ENCODE results near the gene TNNI3K. TPM values are rescaled to one million over a fixed set of nuclear protein-coding genes. Genes with fewer than 3 reads are reported as not detected.

TNNI3K gene
- total RNA-seq, 1 experiment from 2014 or later: not detected

DNA sequence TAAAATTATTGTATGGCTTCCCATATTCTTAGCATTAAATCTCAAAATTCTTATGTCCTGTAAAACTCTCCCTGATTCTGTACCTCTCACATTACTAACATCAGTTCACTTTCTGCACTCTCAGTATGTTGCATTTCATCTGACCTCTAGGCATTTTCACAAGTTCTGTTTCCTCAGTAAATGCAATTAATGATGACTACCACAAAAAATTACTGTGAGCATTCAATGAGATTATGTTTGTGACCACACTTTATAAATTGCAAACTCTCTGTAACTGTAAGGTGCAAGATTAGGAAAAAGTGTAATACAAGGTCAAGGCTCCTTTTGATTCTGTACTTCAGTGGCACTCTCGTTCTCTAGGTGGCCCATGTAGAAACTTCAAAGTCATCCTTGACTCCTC is 216.8 kb downstream of the TNNI3K start:
- H3K27me3 ChIP-seq: no peaks in the 10 kb centered on the region

DNA sequence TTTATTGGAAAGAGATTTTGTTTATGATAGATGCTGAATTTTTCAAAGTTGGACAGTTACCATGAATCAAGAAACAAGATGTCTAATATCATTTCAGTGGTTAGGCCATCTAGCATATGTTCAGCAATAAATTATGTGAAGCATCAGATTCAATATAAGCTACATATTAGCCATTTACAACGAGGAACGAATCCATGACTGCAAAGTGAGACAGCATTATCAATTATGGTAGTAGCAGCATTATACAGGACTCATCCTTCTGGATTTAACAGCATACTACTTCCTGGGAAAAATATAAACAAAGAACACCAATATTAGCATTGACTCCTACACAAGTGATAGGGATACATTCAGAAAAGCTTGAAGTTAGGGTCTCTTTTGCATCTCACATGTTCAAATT is 218.1 kb downstream of the TNNI3K start:
- H3K4me3 ChIP-seq: no peak overlapping the region
- no peak for DNase-seq
- H3K36me3 ChIP-seq: no peaks in the 10 kb centered on the region
- H3K9me3 ChIP-seq: no peaks in the 10 kb centered on the region
- no peaks in the 10 kb centered on the region for H3K27me3 ChIP-seq

More for the DNA sequence above, 216.8 kb downstream of the TNNI3K start:
- DNase-seq: no peak
- Histone ChIP-seq H3K36me3 (no peaks in the 10 kb centered on the region), H3K9me3 (no peaks in the 10 kb centered on the region), H3K4me3 (no peak overlapping the region)

DNA sequence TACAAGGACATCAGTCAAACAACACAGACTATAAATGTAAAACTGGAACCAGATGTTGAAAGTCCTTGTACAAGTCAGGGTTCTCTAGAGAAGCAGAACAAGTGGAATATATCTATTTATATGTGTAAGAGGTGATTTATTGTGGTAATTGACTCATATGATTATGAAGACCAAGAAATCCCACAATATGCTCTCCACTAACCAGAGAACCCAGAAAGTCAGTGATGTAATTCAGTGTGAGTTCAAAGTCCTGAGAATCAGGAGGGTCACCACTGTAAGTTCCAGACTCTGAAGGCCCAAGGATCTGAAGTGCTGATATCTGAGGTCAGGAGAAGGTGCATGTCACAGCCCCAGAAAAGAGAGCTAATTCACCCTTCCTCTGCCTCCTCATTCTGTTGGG is 220.2 kb downstream of the TNNI3K start:
- H3K4me3 ChIP-seq: no peak overlapping the region
- DNase-seq: no peak
- no peaks in the 10 kb centered on the region for H3K9me3 ChIP-seq
- no peaks in the 10 kb centered on the region for H3K27me3 ChIP-seq
- no peaks in the 10 kb centered on the region for H3K36me3 ChIP-seq

- Histone ChIP-seq H3K4me3 (no peak overlapping the region), H3K36me3 (no peaks in the 10 kb centered on the region), H3K9me3 (no peaks in the 10 kb centered on the region), H3K27me3 (no peaks in the 10 kb centered on the region)
- DNase-seq: no peak
Observed at GRCh38 chr1:74457253-74457652, 222.1 kb downstream of the TNNI3K start.

GRCh38 chr1:74463333-74463988 is 228.3 kb downstream of the TNNI3K start:
- Histone ChIP-seq H3K9me3 (no peaks in the 10 kb centered on the region), H3K27me3 (no peaks in the 10 kb centered on the region; the same call in 1 of the 2 replicates), H3K4me3 (no peak overlapping the region), H3K36me3 (no peaks in the 10 kb centered on the region)
- DNase-seq: no peak

DNA sequence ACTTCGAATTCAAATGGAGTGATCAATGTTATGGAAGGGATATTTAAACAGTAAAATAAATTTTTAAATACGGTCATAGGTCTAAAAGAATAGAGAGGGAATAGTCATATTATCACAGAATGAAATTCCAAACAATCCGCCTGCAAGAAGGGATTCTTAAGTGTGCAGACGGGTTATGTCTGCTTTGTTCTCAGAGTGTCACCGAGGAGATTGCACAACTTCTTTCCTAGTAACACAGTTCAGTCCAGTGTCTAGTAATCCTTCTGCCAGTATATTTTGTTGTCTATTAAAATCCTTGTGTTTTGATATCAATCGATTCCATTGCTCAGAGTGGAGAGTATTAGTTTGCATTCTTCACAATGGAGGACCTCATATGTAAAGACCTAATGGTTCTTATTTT is 228.8 kb downstream of the TNNI3K start:
- Histone ChIP-seq H3K4me3 (no peak overlapping the region), H3K27me3 (no peaks in the 10 kb centered on the region; the same call in 1 of the 2 replicates), H3K36me3 (no peaks in the 10 kb centered on the region), H3K9me3 (no peaks in the 10 kb centered on the region)
- no peak for DNase-seq

DNA sequence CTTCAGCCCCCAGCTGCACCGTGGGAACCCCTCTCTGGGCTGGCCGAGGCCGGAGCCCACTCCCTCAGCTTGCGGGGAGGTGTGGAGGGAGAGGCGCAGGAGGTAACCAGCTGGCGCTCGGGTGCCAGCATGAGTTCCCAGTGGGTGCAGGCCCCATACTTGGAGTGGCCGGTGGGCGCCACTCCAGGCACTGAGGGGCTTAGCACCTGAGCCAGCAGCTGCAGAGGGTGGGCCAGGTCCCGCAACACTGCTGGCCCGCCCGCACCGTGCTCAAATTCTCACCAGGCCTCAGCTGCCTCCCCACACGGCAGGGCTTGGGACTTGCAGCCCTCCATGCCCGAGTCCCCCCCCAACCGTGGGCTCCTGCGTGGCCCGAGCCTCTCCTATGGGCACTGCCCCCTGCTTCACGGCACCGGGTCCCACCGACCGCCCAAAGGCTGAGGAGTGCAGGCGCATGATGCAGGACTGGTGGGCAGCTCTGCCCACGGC is 230.1 kb downstream of the TNNI3K start:
- Histone ChIP-seq H3K27me3 (no peaks in the 10 kb centered on the region; the same call in 1 of the 2 replicates), H3K36me3 (no peaks in the 10 kb centered on the region), H3K4me3 (no peak overlapping the region), H3K9me3 (no peaks in the 10 kb centered on the region)
- no peak for DNase-seq

DNA sequence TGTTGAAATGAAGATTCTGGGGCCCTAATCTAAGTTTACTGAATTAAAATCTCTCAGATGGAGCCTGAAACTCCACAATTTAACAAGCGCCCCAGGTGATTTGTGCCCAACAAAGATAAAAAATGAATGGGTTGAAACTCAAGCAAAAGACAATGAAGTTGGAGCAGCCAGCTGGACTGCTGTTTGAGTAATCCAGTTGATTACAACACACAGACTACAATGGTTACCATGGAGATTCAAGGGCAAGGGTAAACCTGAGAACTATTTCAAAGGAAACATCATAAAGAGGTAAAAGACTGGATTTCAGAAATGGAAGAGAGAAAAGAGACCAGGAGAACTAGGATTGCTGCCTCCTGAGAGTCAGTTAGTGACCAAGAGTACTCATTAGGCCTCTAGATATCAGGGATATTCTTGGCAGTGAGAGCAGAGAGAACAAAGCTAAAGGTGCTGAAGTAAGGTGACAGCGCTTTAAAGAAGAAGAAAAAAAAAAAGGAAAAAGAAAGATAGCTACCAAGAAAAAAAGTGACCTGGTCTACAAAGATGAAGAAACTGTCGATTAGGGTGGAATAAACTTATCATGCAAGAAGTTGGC is 232.7 kb downstream of the TNNI3K start:
- H3K4me3 ChIP-seq: no peak overlapping the region
- H3K36me3 ChIP-seq: no peaks in the 10 kb centered on the region
- H3K9me3 ChIP-seq: no peaks in the 10 kb centered on the region
- no peaks in the 10 kb centered on the region; the same call in 1 of the 2 replicates for H3K27me3 ChIP-seq
- no peak for DNase-seq

GRCh38 chr1:74468982-74469603 is 233.9 kb downstream of the TNNI3K start:
- DNase-seq: no peak
- Histone ChIP-seq H3K27me3 (no peaks in the 10 kb centered on the region; the same call in 1 of the 2 replicates), H3K4me3 (no peak overlapping the region), H3K36me3 (no peaks in the 10 kb centered on the region), H3K9me3 (no peaks in the 10 kb centered on the region)

- Histone ChIP-seq H3K27me3 (no peaks in the 10 kb centered on the region; the same call in 1 of the 2 replicates), H3K9me3 (no peaks in the 10 kb centered on the region), H3K4me3 (no peak overlapping the region), H3K36me3 (no peaks in the 10 kb centered on the region)
- DNase-seq: no peak
Observed at GRCh38 chr1:74470251-74470650, 235.1 kb downstream of the TNNI3K start.

- Histone ChIP-seq H3K9me3 (no peaks in the 10 kb centered on the region), H3K4me3 (no peak overlapping the region), H3K36me3 (no peaks in the 10 kb centered on the region), H3K27me3 (no peaks in the 10 kb centered on the region; the same call in 1 of the 2 replicates)
- no peak for DNase-seq
Observed at GRCh38 chr1:74470936-74471335, 235.7 kb downstream of the TNNI3K start.

- Histone ChIP-seq H3K4me3 (no peak overlapping the region), H3K27me3 (no peaks in the 10 kb centered on the region; the same call in 1 of the 2 replicates), H3K36me3 (no peaks in the 10 kb centered on the region), H3K9me3 (no peaks in the 10 kb centered on the region)
- DNase-seq: no peak
Observed at GRCh38 chr1:74471470-74471869, 236.3 kb downstream of the TNNI3K start.

DNA sequence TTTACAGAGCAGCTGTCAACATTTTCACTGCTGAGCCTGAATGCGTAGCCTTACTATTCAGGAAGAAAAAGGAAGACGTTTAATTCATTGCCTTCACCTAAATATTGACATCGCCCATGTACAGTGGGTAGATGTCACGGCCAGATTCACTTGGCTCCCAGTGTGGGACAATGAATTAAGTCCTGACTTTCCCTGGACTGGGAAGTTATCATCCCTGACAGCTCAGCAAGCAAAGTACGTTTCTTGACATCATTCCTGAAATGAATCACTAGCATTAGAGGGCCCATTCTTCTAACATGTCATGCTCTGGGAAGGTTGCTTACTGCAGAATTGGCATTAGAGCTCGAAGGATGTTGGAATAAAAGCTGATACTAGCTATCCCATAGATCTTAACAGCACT is 239.4 kb downstream of the TNNI3K start:
- Histone ChIP-seq H3K9me3 (no peaks in the 10 kb centered on the region), H3K27me3 (no peaks in the 10 kb centered on the region), H3K36me3 (no peaks in the 10 kb centered on the region), H3K4me3 (no peak overlapping the region)
- no peak for DNase-seq

DNA sequence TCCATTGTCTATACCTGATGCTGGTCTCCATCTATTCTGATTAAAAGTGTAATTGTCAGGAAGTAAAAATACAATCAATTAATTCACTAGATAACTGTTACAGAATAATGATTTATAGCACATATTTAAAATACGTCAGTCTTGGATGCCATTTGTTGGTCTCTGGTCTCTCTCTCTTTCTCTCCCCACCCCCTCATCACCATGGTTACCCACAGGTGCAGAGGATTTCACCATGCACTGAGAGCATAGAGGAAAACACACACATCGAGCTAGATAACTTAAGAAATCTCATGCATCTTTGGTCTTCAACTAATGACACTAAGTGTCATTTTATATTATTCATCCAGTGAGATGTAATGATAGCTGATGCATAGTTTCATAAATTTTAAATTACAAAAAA is 243.8 kb downstream of the TNNI3K start:
- Histone ChIP-seq H3K4me3 (no peak overlapping the region), H3K27me3 (no peaks in the 10 kb centered on the region), H3K36me3 (no peaks in the 10 kb centered on the region), H3K9me3 (no peaks in the 10 kb centered on the region)
- DNase-seq: no peak

GRCh38 chr1:74480068-74480467 is 244.9 kb downstream of the TNNI3K start:
- Histone ChIP-seq H3K9me3 (no peaks in the 10 kb centered on the region), H3K4me3 (no peak overlapping the region), H3K27me3 (no peaks in the 10 kb centered on the region), H3K36me3 (no peaks in the 10 kb centered on the region)
- DNase-seq: no peak

DNA sequence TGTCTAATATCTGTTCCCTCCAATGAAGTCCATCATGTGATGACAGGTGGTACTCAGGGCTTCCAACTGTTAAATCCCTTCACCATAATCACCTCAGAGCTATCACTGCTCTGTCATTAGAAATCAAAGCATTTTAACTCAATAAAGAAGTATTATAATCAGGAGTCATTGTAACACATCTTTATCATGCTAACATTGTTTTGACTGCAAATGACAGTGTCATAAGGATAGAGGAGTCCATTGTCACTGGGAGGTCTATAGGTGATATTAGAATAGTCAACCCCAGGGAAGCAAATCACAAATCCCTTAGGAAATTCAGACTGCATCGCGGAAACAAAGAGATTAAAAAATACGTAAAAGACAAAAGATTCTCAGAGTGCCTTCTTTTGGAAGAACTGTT is 246.4 kb downstream of the TNNI3K start:
- H3K4me3 ChIP-seq: no peak overlapping the region
- H3K9me3 ChIP-seq: no peaks in the 10 kb centered on the region
- H3K36me3 ChIP-seq: no peaks in the 10 kb centered on the region
- no peak for DNase-seq
- no peaks in the 10 kb centered on the region for H3K27me3 ChIP-seq

GRCh38 chr1:74485622-74486021 is 250.4 kb downstream of the TNNI3K start:
- H3K9me3 ChIP-seq: no peaks in the 10 kb centered on the region
- DNase-seq: peak; percentile 8
- no peak overlapping the region for H3K4me3 ChIP-seq
- no peaks in the 10 kb centered on the region for H3K36me3 ChIP-seq
- no peaks in the 10 kb centered on the region for H3K27me3 ChIP-seq

- Histone ChIP-seq H3K27me3 (no peaks in the 10 kb centered on the region), H3K4me3 (no peak overlapping the region), H3K36me3 (no peaks in the 10 kb centered on the region), H3K9me3 (no peaks in the 10 kb centered on the region)
- DNase-seq: no peak
Observed at GRCh38 chr1:74486036-74486435, 250.8 kb downstream of the TNNI3K start.
